Measurements from ENCODE around the gene PARP16.

PARP16 gene, protein sequence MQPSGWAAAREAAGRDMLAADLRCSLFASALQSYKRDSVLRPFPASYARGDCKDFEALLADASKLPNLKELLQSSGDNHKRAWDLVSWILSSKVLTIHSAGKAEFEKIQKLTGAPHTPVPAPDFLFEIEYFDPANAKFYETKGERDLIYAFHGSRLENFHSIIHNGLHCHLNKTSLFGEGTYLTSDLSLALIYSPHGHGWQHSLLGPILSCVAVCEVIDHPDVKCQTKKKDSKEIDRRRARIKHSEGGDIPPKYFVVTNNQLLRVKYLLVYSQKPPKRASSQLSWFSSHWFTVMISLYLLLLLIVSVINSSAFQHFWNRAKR

DNA sequence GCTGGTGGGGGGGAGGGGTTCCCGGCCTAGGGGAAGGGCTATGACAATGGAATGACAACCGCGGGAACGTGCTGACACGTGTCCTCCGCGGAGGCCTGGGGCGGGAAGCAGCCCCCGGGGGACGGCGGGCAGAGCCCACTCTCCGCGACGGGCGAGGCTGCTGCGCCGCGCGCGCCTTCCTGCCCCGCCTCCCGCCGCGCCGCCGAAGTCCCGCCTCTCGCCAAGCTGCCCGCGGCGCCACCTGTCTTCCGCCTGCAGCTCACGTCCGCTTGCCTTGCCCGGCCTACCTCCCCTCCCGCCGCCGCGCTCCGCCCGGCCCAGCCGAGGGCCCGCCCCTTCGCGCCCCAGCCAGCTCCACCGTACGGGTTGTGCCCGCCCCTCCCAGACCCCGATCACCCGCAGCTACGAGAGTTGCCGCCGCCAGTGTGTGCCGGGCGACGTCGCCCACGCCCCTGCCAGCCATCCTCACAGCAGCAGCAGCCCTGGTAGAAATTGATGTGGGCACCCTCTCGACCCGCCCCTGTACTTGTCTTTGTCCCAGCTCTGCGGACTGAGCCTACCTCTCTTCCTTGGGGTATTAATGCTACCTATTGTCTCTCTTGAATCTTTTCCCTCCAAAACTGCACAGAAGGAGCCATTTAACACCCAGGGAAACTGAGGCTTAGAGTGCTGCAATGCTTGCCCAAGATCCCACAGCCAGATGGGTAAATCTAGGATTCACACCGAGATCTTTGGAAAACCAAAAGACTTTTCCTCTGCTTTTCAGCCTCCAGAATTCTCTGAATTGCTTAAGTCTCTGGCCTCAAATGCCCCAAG lies at the start of gene PARP16:
PARP16 (minus strand) TSS at position 180 of the 816 bp plus-strand sequence. CDS start 457 bp downstream, outside the sequence.
- FAIRE-seq: peak; percentile 95
- peak; percentile 82 for DNase-seq (ENCODE audit: insufficient read length, low spot score)

DNA sequence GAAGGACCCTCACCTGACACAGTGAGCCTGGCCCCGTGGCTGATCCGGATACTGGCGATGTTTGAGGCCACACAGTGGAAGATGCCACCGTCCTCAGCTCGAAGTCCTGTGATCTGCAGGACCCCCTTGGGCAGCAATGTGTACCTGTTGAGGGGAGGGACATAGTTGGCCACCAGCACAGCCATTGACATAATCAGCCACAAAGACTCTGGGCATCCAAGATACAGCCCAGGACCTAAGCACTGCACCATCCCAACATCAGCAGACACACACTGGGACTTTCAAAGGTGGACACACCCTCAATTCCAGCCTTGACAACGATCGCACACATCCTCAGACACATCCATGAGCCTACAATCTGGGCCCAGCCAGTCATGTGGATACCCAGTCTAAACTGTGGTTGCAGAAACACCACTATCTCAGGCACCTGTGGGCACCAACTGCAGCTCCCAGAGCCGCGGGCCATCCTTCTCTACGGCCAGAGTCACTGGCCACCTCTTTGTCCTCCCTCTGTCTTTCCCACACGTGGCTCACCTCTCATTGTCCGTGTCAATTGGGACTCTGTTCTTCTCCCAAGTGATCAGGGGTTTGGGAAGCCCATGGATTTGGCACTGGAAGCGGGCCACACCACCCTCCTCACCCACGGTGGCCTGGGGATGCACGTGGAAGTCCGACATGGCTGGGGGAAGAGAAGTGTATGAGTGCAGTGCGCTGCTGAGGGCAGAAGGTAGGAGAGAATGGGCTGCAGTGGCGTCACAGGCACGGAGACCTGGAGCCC lies 48.8 kb upstream of the PARP16 start:
- FAIRE-seq (no peak), DNase-seq (ENCODE audit: insufficient read length, low spot score) (no peak)

DNA sequence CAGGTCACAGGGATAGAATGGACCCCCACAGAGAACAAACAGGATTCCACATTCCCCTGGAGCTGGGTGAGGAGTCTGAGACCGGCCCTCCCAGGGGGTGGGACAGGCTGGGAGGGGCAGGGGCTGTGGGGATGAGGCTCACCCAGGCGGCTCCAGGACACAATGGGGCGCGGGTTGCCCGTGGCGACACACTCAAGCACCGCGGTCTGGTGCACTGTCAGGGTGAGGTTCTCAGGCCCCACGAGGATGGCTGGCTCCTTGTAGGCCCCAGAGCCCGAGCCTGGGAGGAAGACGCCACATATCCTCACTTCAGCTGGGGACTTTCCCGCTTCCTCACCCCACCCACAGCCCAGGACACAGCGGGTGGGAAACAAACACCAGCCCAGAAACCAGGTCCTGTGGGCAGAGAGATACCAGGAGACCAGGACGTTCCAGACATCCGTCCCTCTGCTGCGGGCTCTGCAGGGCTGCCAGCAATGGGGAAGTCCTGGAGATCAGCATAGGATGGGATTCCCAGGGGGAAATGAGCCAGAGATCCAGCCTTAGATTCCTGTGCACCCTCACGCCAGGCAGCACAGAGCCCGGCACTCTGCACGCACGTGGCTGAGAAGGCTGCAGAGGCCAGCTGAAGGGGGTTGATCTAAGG lies 48.0 kb upstream of the PARP16 start:
- FAIRE-seq: no peak
- no peak for DNase-seq (ENCODE audit: insufficient read length, low spot score)

GRCh38 chr15:65333856-65334255 lies 47.2 kb upstream of the PARP16 start:
- FAIRE-seq (no peak), DNase-seq (ENCODE audit: insufficient read length, low spot score) (no peak)

GRCh38 chr15:65333148-65333820 lies 46.6 kb upstream of the PARP16 start:
- DNase-seq (ENCODE audit: insufficient read length, low spot score): no peak
- no peak for FAIRE-seq

DNA sequence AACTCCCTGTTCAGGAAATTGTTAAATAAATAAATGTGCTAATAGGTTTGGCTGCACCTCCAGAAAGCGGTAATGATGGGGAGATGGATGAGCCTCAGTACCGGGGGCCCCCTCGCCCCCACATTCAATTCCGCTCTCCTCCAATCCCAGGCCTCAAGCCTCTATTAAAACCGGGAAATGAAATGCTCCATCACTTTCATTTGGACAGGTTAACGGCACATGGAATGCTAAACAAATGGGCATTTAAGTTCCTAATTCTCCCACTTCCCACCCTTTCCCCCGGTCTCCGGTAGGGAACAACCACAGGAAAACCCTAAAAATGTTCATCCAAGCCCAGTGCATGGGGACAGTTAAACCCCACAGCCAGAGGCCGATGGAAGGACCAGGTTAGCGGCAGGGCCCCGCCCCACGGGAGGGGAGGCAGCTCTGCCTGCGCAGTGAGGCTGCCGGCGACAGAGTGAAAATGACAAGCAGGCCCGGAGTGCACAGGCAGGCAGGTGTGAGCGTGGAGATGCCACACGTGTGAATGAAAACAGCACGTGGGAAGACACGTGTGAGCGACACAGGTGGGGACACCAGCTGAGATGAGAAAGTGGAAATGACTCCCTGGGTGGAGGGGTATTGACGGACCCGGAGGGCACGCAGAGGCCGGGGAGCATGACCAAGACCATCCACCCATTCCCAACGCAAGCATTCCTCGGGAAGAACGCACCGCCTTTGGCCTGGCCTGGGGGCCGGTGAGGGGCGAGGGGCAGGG lies 45.9 kb upstream of the PARP16 start:
- FAIRE-seq: no peak
- DNase-seq (ENCODE audit: insufficient read length, low spot score): no peak

- no peak for FAIRE-seq
- DNase-seq (ENCODE audit: insufficient read length, low spot score): no peak
Measured at GRCh38 chr15:65331811-65332210, 45.1 kb upstream of the PARP16 start.

- FAIRE-seq (no peak), DNase-seq (ENCODE audit: insufficient read length, low spot score) (no peak)
Measured at GRCh38 chr15:65330934-65331645, 44.4 kb upstream of the PARP16 start.

DNA sequence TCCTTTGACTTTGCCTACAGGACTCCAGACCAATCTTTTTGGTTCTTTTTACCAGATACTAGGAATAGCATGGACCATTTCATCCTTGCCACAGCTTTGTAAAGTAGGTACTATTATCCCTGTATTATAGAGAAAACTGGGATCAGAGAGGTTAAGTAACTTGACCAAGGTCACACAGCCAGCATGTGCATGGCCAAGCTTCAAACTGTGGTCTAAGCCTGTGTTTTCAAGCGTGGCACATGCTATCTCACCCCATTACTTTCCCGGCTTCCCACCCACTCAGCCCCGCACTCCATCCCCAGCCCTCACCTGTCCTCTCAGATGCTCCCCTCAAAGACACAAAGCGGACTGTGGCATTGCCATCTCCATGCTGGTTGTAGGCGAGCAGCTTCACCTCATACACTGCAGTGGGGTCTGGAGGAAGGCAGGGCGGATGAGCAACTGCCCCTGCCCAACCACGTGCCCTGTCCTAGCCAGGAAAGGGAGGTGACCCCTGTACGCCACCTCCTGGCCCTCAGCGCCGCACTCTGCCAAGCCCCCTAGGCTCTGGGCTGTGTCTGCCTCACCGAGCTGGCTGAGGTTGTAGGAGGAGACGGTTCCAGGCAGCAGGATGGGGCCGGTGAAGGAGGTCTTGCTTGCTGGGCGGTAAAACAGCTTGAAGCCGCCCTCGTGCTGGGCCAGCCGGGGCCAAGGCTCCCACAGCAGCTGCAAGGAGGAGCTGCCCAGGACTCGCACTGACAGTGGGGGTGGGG lies 43.5 kb upstream of the PARP16 start:
- DNase-seq (ENCODE audit: insufficient read length, low spot score) (no peak), FAIRE-seq (no peak)

DNA sequence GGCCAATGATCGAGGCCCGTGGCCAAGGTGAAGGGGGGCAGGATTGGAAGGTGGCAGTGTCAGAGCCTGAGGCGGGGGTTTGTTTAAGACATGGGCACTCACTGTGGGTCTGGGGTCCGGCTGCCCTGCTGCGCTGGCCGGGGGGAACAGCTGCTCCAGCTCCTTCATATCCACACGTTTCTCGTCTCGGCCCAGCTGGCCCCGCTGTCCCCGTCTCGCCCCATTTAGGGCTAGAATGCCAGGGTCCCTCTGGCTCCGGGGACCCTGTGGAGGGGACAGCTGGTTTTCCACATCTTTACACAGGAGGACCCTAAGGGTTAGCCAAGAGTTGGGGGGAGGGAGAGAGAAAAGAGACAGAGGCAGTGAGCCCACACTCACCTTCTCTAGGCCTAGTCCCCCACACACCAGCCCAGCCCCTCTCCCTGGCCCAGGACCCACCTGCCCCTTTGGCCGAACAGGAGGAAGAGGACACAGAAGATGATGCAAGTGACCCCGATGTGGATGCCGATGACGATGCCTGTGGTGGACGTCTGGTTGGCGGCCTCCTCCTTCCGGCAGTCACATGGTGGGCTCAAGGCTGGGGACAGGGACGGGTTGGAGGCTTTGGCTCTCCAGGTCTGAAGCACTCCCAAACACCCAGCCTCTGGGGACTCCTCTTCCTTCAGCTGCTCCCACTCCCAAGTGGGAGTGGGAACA lies 42.8 kb upstream of the PARP16 start:
- DNase-seq (ENCODE audit: insufficient read length, low spot score) (no peak), FAIRE-seq (no peak)

GRCh38 chr15:65328506-65329287 lies 42.0 kb upstream of the PARP16 start:
- FAIRE-seq: no peak

DNA sequence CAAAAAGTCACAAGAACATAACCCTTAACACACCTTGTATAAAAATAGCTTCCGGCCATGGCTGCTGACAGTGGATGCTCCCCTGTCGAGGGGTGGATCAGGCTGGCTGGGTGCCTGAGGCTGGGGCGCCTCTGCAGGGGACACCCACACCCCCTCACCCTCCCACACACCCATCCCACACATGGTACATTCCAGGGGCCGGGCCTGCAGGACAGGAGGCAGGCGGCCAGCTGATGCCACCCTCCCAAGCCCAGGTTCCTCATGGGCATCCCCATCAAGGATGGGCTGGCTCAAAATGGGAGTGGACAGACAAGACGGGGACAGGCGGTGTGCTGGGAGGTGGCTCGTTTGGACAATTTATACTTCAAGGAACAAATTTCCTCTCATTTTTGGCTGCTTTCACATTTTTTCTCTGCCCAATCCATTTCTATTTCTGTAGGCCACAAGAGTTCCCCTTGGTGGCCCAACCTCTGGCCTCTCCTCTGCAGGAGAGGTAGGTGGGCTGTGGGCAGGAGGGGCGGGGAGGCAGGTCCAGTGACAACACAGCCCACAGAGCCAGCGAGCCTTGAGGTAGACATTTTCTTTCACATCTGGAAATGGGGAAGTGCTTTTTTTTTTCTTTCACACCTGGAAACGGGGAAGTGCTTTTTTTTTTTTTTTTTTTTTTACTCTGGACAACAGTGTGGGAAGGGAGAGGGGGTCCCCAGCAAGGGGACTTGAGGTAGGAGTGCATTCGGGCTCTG lies 41.1 kb upstream of the PARP16 start:
- no peak for DNase-seq (ENCODE audit: insufficient read length, low spot score)
- FAIRE-seq: no peak

More at GRCh38 chr15:65328506-65329287, 42.0 kb upstream of the PARP16 start:
- DNase-seq (ENCODE audit: insufficient read length, low spot score): no peak

GRCh38 chr15:65326818-65327217 lies 40.1 kb upstream of the PARP16 start:
- no peak for DNase-seq (ENCODE audit: insufficient read length, low spot score)
- no peak for FAIRE-seq

DNA sequence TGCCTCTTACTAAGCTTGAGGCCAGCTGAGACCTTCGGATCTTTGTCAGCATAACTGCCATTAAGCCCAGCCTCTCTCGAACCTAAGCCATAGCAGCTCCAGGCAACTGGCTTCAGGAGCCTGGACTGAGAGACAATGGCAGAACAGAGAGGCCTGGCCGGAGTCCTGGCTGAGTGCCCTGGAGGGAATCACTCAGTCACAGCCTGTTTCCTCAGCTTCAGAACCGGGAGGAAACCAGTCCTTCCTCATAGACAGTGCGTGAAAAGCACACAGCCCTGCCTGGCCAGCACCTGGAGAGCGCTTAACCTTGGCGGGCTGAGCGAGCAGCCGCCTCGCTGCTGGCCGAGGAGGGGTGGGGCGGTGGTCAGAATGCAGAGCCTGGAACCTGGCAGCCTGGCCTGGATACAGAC lies 39.4 kb upstream of the PARP16 start:
- DNase-seq (ENCODE audit: insufficient read length, low spot score): no peak
- FAIRE-seq: no peak

GRCh38 chr15:65323071-65323511 lies 36.4 kb upstream of the PARP16 start:
- DNase-seq (ENCODE audit: insufficient read length, low spot score) (peak; percentile 43), FAIRE-seq (no peak)

DNA sequence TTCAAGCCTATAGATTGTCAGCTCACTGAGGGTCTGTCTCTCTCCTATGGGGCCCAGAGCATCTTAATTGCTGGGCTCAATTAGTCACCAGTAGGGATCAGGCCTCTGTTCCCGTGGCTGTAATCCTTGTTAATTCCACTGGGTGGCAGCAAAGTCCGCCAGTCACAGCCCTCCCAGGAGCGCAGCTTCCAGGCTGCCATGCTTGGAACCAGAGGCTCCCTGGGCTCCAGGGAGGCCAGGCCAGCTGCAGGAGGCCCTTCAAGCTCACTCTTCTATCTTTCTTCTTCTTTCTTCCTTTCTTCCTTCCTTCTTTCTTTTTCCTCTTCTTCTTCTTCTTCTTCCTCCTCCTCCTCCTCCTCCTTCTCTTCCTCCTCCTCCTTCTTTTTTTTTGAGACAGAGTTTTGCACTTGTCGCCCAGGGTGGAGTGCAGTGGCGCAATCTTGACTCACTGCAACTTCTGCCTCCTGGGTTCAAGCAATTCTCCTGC lies 32.2 kb upstream of the PARP16 start:
- FAIRE-seq (no peak), DNase-seq (ENCODE audit: insufficient read length, low spot score) (peak; percentile 87)
